ENCODE data around the gene CDH13. TPM values are rescaled to one million over a fixed set of nuclear protein-coding genes. Genes with fewer than 3 reads are reported as not detected.

The CDH13 gene
- total RNA-seq, 2 donors from 2014 or later = 228 to 280 TPM

- TF ChIP-seq, protein P1, sequence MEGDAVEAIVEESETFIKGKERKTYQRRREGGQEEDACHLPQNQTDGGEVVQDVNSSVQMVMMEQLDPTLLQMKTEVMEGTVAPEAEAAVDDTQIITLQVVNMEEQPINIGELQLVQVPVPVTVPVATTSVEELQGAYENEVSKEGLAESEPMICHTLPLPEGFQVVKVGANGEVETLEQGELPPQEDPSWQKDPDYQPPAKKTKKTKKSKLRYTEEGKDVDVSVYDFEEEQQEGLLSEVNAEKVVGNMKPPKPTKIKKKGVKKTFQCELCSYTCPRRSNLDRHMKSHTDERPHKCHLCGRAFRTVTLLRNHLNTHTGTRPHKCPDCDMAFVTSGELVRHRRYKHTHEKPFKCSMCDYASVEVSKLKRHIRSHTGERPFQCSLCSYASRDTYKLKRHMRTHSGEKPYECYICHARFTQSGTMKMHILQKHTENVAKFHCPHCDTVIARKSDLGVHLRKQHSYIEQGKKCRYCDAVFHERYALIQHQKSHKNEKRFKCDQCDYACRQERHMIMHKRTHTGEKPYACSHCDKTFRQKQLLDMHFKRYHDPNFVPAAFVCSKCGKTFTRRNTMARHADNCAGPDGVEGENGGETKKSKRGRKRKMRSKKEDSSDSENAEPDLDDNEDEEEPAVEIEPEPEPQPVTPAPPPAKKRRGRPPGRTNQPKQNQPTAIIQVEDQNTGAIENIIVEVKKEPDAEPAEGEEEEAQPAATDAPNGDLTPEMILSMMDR (IDR thresholded peaks at IDR 0.05) = no peak
- Histone ChIP-seq H3K27ac (no peak overlapping the region), H3K36me3 (no peaks in the 10 kb centered on the region), H3K4me3 (no peak overlapping the region), H3K9me3 (no peaks in the 10 kb centered on the region), H3K4me1 (ENCODE audit: control insufficient read depth in 1 of 2, low read depth in 2 of 2) (peaks cover 6 to 13% of the 10 kb centered on the region in 2 donors), H3K27me3 (replicated peaks; ENCODE audit: insufficient read depth) (no peaks in the 10 kb centered on the region)
- DNase-seq (ENCODE audit: low spot score) (no peak), ATAC-seq (ENCODE audit: insufficient number of reproducible peaks, low FRiP score, low read depth) (no peak)
Observed at GRCh38 chr16:83721676-83722075, 1094.9 kb downstream of the CDH13 start.

- H3K4me1 ChIP-seq (ENCODE audit: control insufficient read depth in 1 of 2, low read depth in 2 of 2) = peaks cover 4 to 5% of the 10 kb centered on the region in 2 donors
- no peaks in the 10 kb centered on the region for H3K36me3 ChIP-seq
- no peak overlapping the region for H3K4me3 ChIP-seq
- no peaks in the 10 kb centered on the region for H3K9me3 ChIP-seq
- TF ChIP-seq, protein P1 (IDR thresholded peaks at IDR 0.05) = no peak
- no peaks in the 10 kb centered on the region for H3K27me3 ChIP-seq (replicated peaks; ENCODE audit: insufficient read depth)
- no peak overlapping the region for H3K27ac ChIP-seq
- no peak for ATAC-seq (ENCODE audit: insufficient number of reproducible peaks, low FRiP score, low read depth)
- no peak for DNase-seq (ENCODE audit: low spot score)
Observed at GRCh38 chr16:83722456-83723183, 1095.9 kb downstream of the CDH13 start.

- Histone ChIP-seq H3K27ac (no peak overlapping the region), H3K27me3 (replicated peaks; ENCODE audit: insufficient read depth) (no peaks in the 10 kb centered on the region), H3K9me3 (no peaks in the 10 kb centered on the region), H3K4me3 (no peak overlapping the region), H3K36me3 (no peaks in the 10 kb centered on the region), H3K4me1 (ENCODE audit: control insufficient read depth in 1 of 2, low read depth in 2 of 2) (no peaks in the 10 kb centered on the region)
- ATAC-seq (ENCODE audit: insufficient number of reproducible peaks, low FRiP score, low read depth) (no peak), DNase-seq (ENCODE audit: low spot score) (no peak)
- TF ChIP-seq, protein P1 (IDR thresholded peaks at IDR 0.05) = no peak
Observed at GRCh38 chr16:83723244-83723643, 1096.5 kb downstream of the CDH13 start.

DNA sequence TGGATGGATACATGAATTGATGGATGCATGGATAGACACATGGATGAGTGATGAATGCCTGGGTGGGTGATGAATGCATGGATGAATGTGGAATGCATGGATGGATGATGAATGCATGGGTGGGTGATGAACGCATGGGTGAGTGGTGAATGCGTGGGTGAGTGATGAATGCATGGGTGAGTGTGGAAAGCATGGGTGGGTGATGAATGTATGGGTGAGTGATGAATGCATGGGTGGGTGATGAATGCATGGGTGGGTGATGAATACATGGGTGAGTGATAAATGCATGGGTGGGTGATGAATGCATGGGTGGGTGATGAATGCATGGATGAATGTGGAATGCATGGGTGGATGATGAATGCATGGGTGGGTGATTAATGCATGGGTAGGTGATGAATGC is 1097.1 kb downstream of the CDH13 start:
- Histone ChIP-seq H3K4me1 (ENCODE audit: control insufficient read depth in 1 of 2, low read depth in 2 of 2) (no peaks in the 10 kb centered on the region), H3K4me3 (no peak overlapping the region)
- TF ChIP-seq, protein P1 (IDR thresholded peaks at IDR 0.05) = no peak

GRCh38 chr16:83724585-83724984 is 1097.8 kb downstream of the CDH13 start:
- Histone ChIP-seq H3K27ac (no peak overlapping the region), H3K4me3 (no peak overlapping the region), H3K9me3 (no peaks in the 10 kb centered on the region), H3K4me1 (ENCODE audit: control insufficient read depth in 1 of 2, low read depth in 2 of 2) (no peaks in the 10 kb centered on the region), H3K27me3 (replicated peaks; ENCODE audit: insufficient read depth) (no peaks in the 10 kb centered on the region), H3K36me3 (no peaks in the 10 kb centered on the region)
- no peak for ATAC-seq (ENCODE audit: insufficient number of reproducible peaks, low FRiP score, low read depth)
- DNase-seq (ENCODE audit: low spot score) = no peak
- TF ChIP-seq, protein P1 (IDR thresholded peaks at IDR 0.05) = no peak

More for the DNA sequence above, 1097.1 kb downstream of the CDH13 start:
- DNase-seq (ENCODE audit: low spot score) (no peak), ATAC-seq (ENCODE audit: insufficient number of reproducible peaks, low FRiP score, low read depth) (no peak)
- H3K27ac ChIP-seq = no peak overlapping the region
- H3K9me3 ChIP-seq = no peaks in the 10 kb centered on the region
- no peaks in the 10 kb centered on the region for H3K36me3 ChIP-seq
- H3K27me3 ChIP-seq (replicated peaks; ENCODE audit: insufficient read depth) = no peaks in the 10 kb centered on the region
